ENCODE results near the gene TMEM33.
"Not testable (repeated sequence)": the region's sequence is repeated elsewhere in the genome, so short reads cannot be mapped to it uniquely, and the experiment has no call there.

TMEM33 gene

DNA sequence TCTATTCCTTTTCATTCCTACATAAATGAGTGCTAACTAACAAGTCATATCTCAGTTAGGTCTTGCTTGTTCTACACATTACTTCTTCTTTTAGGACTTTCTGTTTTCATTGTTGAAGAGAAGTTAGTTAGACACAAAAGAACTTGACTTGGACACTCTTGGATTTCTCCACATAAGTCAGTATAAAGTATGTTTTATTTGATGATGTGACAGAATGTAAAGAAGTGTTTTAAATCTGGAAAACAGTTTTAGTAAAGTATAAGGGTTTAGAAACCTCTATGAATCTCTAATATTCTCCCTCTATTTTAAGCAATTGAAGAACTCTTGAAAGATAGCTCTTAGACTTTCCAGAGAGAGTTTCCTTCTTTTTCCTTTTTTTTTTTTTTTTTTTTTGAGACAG, 38.6 kb upstream of the TMEM33 start:
- DNase-seq (ENCODE audit: extremely low read depth, low read depth) = no peak
- TF ChIP-seq, protein P1, sequence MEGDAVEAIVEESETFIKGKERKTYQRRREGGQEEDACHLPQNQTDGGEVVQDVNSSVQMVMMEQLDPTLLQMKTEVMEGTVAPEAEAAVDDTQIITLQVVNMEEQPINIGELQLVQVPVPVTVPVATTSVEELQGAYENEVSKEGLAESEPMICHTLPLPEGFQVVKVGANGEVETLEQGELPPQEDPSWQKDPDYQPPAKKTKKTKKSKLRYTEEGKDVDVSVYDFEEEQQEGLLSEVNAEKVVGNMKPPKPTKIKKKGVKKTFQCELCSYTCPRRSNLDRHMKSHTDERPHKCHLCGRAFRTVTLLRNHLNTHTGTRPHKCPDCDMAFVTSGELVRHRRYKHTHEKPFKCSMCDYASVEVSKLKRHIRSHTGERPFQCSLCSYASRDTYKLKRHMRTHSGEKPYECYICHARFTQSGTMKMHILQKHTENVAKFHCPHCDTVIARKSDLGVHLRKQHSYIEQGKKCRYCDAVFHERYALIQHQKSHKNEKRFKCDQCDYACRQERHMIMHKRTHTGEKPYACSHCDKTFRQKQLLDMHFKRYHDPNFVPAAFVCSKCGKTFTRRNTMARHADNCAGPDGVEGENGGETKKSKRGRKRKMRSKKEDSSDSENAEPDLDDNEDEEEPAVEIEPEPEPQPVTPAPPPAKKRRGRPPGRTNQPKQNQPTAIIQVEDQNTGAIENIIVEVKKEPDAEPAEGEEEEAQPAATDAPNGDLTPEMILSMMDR (IDR thresholded peaks at IDR 0.05; ENCODE audit: low read depth, low read length) = no peak

DNA sequence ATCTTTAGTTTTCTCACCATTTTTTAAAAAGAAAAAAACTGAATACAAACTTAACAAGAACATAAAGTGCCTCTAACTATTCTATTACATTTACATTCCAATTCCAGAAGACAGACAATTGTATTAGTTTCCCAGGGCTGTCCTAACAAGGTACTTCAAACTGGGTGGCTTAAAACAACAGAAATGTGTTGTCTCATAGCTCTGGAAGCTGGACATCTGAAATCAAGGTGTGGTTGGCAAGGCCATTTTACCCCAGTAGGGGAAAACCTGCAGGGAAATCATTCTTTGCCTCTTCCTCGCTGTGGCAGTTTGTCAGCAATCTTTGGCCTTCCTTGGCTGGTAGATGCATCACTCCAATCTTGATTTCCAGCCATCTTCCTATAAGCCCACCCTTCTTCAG, 37.5 kb upstream of the TMEM33 start:
- no peak for DNase-seq (ENCODE audit: extremely low read depth, low read depth)
- TF ChIP-seq, protein P1 (IDR thresholded peaks at IDR 0.05; ENCODE audit: low read depth, low read length) = no peak

DNA sequence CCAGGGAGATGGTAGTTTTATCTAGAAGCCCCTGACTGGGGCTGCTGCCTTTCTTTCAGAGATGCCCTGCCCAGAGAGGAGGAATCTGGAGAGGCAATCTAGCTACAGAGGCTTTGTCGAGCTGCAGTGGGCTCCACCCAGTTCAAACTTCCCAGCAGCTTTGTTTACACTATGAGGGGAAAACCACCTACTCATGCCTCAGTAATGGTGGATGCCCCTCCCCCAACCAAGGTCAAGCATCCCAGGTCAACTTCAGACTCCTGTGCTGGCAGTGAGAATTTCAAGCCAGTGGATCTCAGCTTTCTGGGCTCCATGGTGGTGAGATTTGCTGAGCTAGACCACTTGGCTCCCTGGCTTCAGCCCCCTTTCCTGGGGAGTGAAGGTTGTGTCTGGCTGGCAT, 26.1 kb upstream of the TMEM33 start:
- not testable (repeated sequence) for DNase-seq (ENCODE audit: extremely low read depth, low read depth)

DNA sequence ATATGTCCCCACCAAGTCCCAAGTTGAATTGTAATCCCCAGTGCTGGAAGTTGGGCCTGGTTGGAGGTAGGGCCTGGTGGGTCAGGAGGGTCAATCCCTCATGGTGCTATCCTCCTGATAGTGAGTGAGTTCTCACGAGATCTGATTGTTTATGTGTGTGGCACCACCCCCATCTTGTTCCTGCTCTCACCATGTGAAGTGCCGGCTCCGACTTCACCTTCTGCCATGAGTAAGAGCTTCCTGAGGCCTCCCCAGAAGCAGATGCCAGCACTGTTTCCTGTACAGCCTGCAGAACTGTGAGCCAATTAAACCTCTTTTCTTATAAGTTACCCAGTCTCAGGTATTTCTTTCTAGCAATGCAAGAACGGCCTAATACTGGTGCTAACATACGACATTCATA, 22.7 kb upstream of the TMEM33 start:
- TF ChIP-seq, protein P1 (IDR thresholded peaks at IDR 0.05; ENCODE audit: low read depth, low read length) = no peak
- no peak for DNase-seq (ENCODE audit: extremely low read depth, low read depth)

DNA sequence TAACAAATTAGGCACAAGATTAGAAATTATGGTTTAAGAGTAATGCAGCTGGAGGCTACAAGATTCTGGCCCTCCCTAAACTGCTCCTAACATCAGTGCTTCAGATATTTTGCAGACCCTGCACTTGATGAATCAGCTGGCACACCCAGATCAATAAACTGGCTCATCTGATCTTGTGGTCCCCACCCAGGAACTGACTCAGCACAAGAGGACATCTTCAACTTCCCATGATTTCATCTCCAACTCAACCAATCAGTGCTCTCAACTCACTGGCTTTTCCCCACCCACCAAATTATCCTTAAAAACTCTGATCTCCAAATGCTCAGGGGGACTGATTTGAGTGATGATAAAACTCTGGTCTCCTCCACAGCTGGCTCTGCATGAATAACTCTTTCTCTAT, 21.7 kb upstream of the TMEM33 start:
- no peak for DNase-seq (ENCODE audit: extremely low read depth, low read depth)
- TF ChIP-seq, protein P1 (IDR thresholded peaks at IDR 0.05; ENCODE audit: low read depth, low read length) = no peak

DNA sequence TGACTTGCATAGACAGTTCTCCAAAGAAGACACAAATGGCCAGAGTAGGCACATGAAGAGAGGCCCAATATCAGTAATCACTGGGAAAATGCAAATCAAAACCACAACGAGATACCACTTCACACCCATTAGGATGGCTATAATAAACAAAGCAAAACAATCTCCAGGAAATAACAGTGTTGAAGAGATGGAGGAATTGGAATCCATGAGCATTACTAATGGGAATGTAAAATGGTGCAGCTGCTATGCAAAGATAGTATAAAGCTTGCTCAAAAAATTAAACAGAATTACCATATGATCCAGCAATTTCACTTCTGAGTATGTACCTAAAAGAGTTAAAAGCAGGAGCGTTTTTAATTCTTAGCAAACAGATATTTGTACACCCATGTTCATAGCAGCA, 17.0 kb upstream of the TMEM33 start:
- TF ChIP-seq, protein P1 (IDR thresholded peaks at IDR 0.05; ENCODE audit: low read depth, low read length) = no peak

DNA sequence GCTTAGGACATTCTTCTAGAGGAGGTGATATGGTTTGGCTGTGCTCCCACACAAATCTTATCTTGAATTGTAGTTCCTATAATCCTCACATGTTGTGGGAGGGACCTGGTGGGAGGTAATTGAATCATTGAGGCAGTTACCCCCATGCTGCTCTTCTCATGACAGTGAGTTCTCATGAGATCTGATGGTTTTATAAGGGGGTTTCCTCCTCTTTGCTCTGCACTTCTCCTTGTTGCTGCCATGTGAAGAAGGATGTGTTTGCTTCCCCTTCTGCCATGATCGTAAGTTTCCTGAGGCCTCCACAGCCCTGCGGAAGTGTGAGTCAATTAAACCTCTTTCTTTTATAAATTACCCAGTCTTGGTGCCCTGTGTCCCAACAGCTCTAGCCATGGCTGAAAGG, 14.8 kb upstream of the TMEM33 start:
- DNase-seq (ENCODE audit: extremely low read depth, low read depth) = not testable (repeated sequence)

More for the DNA sequence above, 17.0 kb upstream of the TMEM33 start:
- no peak for DNase-seq (ENCODE audit: extremely low read depth, low read depth)

DNA sequence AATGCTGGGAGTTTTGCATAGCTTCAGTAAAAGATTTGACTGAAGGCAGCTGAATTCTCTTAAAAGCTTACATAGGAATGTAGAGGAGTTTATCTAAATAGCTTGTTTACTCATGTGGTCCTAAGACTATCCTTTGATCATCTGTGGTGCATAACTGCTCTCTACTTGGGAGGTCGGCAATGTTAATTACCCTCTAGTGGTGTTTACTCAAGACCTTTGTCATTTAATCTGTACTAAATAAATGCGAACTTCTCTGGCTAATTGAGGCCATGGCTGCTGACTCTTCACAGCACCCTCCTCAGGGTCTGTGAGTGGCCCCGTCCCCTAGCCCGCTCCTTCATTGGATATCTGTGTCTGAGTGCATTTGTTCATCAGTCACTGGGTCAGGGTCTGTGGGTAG, 13.8 kb upstream of the TMEM33 start:
- TF ChIP-seq, protein P1 (IDR thresholded peaks at IDR 0.05; ENCODE audit: low read depth, low read length) = no peak
- no peak for DNase-seq (ENCODE audit: extremely low read depth, low read depth)

Measured in AG09319 (cell line).